ENCODE measurements around the gene PRKCB.

PRKCB gene

DNA sequence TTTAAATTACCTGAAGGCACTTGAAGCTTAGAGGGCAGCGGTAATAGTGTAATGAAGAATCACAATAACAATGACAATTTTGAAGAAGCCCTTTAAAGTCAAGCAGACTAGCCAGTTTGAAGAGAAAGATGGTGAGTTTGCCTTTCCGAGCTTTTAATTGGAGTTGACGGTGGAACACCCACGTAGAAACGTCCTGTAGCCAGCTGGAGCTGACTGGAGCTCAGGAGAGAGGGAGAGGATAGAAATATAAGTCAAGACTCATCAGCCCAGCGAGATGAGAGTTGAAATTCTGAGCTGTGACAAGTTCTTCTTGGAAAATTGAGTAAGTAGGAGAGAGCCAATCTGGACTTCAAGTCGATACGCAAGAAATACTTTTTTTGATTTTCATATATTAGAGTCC is 328.6 kb downstream of the PRKCB start:
- no peak overlapping the region for H3K4me3 ChIP-seq (IDR thresholded peaks at IDR 0.05; ENCODE audit: insufficient read depth, low read depth, low read length)
- TF ChIP-seq, protein P1, sequence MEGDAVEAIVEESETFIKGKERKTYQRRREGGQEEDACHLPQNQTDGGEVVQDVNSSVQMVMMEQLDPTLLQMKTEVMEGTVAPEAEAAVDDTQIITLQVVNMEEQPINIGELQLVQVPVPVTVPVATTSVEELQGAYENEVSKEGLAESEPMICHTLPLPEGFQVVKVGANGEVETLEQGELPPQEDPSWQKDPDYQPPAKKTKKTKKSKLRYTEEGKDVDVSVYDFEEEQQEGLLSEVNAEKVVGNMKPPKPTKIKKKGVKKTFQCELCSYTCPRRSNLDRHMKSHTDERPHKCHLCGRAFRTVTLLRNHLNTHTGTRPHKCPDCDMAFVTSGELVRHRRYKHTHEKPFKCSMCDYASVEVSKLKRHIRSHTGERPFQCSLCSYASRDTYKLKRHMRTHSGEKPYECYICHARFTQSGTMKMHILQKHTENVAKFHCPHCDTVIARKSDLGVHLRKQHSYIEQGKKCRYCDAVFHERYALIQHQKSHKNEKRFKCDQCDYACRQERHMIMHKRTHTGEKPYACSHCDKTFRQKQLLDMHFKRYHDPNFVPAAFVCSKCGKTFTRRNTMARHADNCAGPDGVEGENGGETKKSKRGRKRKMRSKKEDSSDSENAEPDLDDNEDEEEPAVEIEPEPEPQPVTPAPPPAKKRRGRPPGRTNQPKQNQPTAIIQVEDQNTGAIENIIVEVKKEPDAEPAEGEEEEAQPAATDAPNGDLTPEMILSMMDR (conservative IDR thresholded peaks at IDR 0.05; ENCODE audit: low read depth, low read length), result no peak
- H3K4me2 ChIP-seq, result no peak overlapping the region
- H3K79me2 ChIP-seq (ENCODE audit: insufficient read depth, low read depth), result no peaks in the 10 kb centered on the region
- no peaks in the 10 kb centered on the region for H3K36me3 ChIP-seq (ENCODE audit: insufficient read depth)
- H3K27ac ChIP-seq, result no peak overlapping the region
- no peaks in the 10 kb centered on the region for H3K27me3 ChIP-seq (ENCODE audit: insufficient read depth, low read depth)
- H4K20me1 ChIP-seq (ENCODE audit: insufficient read depth), result no peaks in the 10 kb centered on the region
- H2AFZ ChIP-seq (ENCODE audit: low read depth), result no peak overlapping the region
- H3K9ac ChIP-seq, result no peak overlapping the region
- no peaks in the 10 kb centered on the region for H3K4me1 ChIP-seq (ENCODE audit: low read depth, poor library complexity, severe bottlenecking)

DNA sequence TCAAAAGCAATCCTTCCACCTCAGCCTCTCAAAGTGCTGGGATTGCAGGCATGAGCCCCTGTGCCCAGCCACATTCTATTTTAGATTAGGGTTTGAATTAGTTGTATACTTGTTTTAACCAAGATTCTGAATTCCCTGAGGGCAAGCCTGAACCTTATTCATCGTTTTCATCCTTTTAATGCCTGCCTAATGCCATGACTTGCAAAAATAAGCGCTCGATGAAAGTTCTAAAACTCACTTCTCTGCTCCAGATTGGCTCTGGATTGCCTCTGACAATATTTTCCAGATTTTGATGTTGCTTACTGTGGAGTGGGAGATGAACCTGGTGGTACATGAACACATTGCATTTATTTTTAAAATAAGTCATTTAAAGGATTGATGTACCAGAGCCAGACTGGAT is 329.5 kb downstream of the PRKCB start:
- Histone ChIP-seq H3K36me3 (ENCODE audit: insufficient read depth) (no peaks in the 10 kb centered on the region), H3K4me2 (no peak overlapping the region), H3K27me3 (ENCODE audit: insufficient read depth, low read depth) (no peaks in the 10 kb centered on the region), H3K4me1 (ENCODE audit: low read depth, poor library complexity, severe bottlenecking) (no peaks in the 10 kb centered on the region), H4K20me1 (ENCODE audit: insufficient read depth) (no peaks in the 10 kb centered on the region), H3K79me2 (ENCODE audit: insufficient read depth, low read depth) (no peaks in the 10 kb centered on the region), H3K27ac (no peak overlapping the region), H2AFZ (ENCODE audit: low read depth) (no peak overlapping the region), H3K4me3 (IDR thresholded peaks at IDR 0.05; ENCODE audit: insufficient read depth, low read depth, low read length) (no peak overlapping the region), H3K9ac (no peak overlapping the region)
- TF ChIP-seq, protein P1 (conservative IDR thresholded peaks at IDR 0.05; ENCODE audit: low read depth, low read length), result no peak

DNA sequence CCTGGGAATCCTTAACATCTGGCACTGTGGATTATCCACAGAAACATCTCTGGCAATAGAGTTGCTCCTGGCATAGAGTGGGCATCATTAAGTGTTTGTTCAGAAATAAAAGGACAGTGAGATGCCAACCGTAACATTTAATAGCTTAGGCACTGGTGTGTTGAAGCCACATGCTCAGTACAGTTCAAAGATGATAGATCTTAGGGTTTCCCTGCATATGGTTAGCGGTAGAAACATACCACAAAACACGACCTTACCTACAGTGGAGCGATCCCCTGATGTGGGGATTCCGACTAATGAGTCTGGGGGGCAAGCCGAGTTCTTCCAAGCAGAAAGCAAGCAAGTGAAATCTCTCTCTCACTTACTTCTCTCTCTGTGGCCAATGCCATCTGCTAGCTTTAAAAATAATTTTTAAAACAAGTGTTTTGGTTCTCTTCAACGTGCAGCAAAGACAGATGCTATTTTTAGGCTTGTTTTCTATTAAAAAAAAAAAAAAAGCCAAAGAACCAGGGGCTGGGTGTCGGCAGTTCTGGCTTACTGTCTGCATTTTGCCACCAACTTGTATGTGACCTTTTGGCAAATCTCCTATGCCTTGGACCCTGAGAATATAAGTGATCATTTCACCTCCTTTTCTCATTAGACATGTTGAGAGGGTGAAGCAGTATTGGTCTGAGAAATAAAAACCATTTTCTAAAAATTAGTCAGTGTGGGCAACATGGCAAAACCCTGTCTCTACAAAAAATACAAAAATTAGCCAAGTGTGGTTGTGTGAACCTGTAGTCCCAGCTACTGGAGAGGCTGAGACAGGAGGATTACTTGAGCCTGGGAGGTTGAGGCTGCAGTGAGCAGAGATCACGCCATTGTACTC is 331.1 kb downstream of the PRKCB start:
- H3K27me3 ChIP-seq (ENCODE audit: insufficient read depth, low read depth), result no peaks in the 10 kb centered on the region
- H4K20me1 ChIP-seq (ENCODE audit: insufficient read depth), result no peaks in the 10 kb centered on the region
- no peaks in the 10 kb centered on the region for H3K79me2 ChIP-seq (ENCODE audit: insufficient read depth, low read depth)
- no peaks in the 10 kb centered on the region for H3K4me1 ChIP-seq (ENCODE audit: low read depth, poor library complexity, severe bottlenecking)
- TF ChIP-seq, protein P1 (conservative IDR thresholded peaks at IDR 0.05; ENCODE audit: low read depth, low read length), result no peak
- H3K36me3 ChIP-seq (ENCODE audit: insufficient read depth), result no peaks in the 10 kb centered on the region
- H3K4me3 ChIP-seq (IDR thresholded peaks at IDR 0.05; ENCODE audit: insufficient read depth, low read depth, low read length), result no peak overlapping the region
- no peak overlapping the region for H3K9ac ChIP-seq
- no peak overlapping the region for H2AFZ ChIP-seq (ENCODE audit: low read depth)
- no peak overlapping the region for H3K27ac ChIP-seq
- H3K4me2 ChIP-seq, result no peak overlapping the region

DNA sequence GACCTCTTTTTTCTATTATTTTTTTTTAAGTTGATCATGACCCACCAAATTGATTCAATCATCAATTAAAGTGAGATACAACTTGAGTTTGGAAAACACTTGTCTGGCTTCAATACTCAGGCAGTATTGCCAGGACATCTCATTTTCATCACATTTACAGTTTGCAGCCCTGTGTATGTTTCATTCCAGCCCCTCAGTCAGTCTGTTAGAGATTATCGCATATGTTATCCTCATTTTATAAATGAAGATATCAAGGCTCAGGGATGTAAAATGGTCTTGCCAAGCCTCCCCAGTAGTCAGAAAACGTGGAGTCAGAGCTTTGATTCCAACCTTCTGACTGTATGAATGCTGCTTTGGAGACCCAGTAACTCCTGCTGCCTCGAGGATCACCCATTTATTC is 333.1 kb downstream of the PRKCB start:
- H3K27me3 ChIP-seq (ENCODE audit: insufficient read depth, low read depth), result no peaks in the 10 kb centered on the region
- H3K36me3 ChIP-seq (ENCODE audit: insufficient read depth), result no peaks in the 10 kb centered on the region
- no peak overlapping the region for H3K4me3 ChIP-seq (IDR thresholded peaks at IDR 0.05; ENCODE audit: insufficient read depth, low read depth, low read length)
- no peak overlapping the region for H3K9ac ChIP-seq
- H3K4me2 ChIP-seq, result no peak overlapping the region
- no peak overlapping the region for H3K27ac ChIP-seq
- H3K4me1 ChIP-seq (ENCODE audit: low read depth, poor library complexity, severe bottlenecking), result no peaks in the 10 kb centered on the region
- no peaks in the 10 kb centered on the region for H4K20me1 ChIP-seq (ENCODE audit: insufficient read depth)
- no peak overlapping the region for H2AFZ ChIP-seq (ENCODE audit: low read depth)
- H3K79me2 ChIP-seq (ENCODE audit: insufficient read depth, low read depth), result no peaks in the 10 kb centered on the region
- TF ChIP-seq, protein P1 (conservative IDR thresholded peaks at IDR 0.05; ENCODE audit: low read depth, low read length), result no peak
